ENCODE measurements around the gene ANXA7.

- TF ChIP-seq CTCF (IDR thresholded peaks at IDR 0.05) (no peak), POLR2AphosphoS5 (IDR thresholded peaks at IDR 0.05; ENCODE audit: insufficient read depth in 1 of 2, low read depth in 1 of 2) (no peak)
These were observed 6.4 kb downstream of the ANXA7 start for GRCh38 chr10:73407495-73407894.
